ENCODE data around the gene MYO1C.

Gene MYO1C

DNA sequence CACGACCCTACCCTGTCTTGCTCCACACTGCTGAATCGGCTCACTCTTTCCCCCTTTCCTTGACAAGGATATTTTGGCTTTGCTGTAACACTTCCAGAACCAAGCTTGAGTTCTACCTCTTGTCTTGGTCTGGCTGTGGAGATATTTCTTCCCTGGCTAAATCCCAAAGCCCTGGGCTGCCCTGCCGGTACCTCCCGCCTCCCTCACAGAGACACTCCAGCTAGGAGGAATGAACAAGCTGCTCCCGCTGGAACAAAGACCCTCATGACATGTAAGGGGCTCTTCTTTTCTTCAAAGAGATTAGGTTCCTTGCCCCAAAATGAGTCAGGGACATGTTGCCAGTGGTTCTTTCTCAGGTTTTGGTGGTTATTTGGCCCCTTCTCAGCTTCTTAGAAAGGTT is 13.1 kb upstream of the MYO1C start:
- DNase-seq = no peak

DNA sequence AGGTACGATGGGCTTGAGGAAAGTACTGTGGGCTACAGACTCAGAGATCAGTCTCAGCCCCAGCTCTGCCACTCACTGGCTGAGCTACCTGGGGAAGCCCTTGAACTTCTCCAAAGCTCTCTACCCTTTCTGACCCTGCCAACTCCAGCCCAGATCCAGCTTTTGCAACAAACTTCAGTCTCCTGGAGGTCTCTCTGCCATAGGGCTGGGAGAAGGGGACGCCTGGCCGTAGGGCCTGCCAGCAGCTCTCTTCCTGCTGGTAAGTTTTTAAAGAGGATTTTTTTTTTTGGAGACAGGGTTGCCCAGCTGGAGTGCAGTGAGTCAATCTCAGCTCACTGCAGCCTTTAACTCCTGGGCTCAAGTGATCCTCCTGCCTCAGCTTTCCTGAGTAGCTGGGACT is 12.4 kb upstream of the MYO1C start:
- no peak for DNase-seq

DNA sequence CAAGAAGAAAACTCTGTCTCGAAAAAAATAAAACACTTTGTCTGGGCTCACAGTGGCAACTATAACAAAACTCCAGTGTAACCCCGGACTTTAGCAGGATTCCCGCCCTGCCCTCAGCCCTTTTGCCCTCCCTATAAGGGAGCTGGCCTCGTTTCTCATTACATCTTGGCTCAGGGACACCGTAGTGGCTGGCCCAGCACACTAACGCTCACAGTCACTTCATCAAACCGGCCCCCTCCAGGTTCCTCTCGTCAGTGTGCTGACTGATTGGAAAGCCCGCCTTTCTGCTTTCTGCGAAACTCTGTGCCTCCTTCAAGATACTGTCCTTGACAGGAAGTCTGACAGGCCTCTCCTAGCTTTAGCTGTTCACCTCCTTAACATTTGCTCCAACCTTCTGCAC is 11.2 kb upstream of the MYO1C start:
- DNase-seq = no peak

DNA sequence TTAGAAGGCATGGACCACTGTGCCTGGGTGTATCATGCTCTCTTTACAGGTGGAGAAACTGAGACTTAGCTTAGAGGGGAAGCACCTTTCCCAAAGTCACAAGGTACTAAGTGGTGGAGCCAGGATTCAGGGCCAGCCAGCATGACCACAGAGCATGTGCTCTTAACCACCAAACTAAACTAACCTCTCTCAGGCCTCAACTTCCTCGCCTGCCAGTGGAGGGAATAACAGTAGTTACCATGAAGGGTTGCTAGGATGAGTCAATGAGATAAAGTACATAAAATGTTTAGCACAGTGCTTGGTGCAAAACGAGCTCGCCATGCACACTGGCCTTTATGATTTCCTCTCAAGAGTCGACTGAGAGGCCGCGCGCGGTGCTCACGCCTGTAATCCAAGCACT is 6.4 kb upstream of the MYO1C start:
- DNase-seq = no peak

DNA sequence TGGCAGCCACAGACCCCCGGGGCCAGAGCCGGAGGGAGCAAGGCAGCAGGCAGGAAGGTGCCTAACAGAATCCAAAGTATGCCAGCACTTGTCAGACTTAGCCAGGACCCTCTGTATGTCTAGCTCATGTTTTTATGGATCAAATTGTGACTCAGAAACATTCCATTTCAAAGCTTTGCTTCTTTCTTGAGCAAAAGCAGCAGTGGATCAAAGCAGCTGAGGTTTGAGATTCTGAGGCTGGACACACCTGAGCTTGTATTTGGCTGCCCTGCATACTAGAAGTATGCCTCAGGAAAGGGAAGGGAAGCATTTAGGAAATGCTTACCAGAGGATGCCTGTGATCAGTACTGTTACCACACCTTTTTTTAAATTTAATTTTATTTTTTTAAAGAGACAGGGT is 5.7 kb upstream of the MYO1C start:
- DNase-seq = no peak

DNA sequence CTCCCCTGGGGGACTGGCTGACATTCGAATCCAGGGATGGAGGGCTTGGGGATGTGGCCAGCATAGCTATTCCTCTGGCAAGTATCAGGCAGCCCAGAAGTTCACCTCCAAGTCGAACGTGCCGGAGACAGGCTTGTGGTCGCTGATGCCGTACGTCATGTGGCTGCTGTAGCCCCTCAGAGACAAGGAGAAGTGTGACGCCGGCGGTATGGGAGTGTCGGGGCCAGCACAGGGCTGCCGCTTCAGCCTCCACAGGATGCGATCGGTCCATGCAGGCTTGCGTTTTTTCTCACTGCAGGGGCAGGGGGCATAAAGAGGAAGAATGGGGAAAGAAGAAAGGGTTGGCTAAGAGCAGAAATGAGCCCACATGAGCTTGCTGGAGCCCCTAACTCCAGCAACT is 5.3 kb upstream of the MYO1C start:
- DNase-seq = no peak

DNA sequence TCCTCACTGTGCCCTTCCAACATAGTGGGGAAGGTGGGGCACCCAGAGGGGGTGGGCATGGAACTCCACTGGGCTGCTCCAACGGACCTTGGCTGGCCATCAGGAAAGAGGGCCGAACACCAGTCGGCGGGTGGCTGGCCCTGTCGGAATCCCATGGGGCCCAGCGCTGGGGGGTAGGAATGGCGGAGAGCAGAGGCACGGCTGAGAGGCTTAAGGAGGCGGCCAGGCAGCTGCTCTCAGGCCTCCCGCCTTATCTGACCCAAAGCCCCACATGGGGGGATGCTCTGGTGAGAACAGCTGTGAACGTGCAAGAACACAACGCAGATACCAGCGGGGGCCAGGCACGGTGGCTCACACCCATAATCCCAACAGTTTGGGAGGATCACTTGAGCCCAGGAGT is 4.4 kb upstream of the MYO1C start:
- DNase-seq = no peak

DNA sequence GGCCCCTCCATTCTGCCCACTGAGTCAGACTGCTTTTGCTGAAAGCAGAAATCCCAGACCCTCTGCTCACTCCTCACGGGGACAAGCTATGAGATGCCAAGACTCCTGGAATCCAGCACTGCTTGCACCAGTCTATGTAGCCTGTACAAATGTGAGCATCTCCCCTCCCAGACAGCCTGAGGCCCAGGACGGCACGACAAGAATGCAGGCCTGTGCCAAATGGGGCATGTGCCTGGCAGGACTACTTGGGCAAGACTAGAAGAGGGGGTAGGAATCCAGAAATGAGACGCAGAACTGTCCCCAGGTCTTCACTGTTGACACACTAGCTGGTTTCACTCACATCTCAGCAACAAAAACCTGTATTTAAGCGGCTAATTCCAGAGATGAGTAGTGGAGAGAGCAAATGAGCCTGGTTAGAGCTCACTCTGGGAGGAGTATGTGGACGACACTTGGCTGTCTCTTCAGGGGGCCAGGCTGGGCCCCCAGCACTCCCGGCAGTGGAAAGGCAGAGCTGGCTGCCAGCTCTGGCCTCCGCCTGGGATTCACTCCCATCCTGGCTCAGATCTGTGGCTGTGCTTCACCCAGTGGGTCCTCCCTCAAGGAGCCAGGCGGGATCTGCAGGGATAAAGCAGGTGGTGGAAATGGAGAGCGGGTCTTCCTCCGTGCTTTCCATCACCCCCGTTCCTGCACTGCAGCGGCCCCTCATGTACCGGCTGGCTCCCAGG is 2.9 kb upstream of the MYO1C start:
- no peak for DNase-seq

DNA sequence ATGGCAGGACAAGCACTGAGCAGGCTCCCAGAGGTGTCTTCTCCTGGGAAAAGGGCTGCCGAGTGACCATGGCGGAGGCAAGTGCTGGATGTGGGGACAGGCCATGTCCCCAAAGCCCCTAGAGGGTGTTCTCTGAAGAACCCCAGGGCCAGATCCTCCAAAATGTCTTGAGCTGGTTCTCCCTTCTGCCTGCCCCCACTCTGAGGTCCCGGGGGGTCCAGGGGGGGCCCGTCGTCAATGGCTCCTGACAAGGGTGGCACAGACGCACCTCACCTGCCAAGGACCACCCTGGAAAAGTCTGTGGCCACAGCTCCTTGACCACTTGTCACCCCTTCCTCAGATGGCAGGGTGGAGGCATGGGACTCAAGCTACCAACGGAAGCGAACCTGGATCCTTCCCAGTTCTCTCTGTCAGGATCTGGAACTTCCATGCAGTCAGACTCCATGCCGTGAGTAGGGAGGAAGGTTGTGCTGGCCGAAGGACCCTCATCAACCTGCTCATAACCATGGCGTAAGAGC is 2.3 kb upstream of the MYO1C start:
- DNase-seq = no peak

DNA sequence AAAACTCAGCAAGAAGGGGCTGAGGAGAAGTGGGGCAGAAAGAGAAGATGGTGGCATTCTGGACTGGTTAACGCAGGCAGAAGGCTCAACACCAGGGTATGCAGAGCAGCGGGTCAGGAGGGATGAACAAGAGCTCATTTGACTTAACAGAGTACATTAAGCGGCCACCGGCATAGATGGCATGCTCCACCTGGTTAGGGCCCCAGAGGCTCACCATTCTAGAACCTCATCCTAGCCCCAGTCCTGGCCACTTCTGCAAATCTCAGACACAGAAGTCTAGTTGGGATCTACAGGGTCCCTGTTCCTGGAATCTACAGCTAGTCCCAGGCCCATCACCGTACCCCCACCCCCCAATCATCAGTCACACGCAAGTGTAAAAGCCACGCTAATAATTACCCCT is 1.7 kb upstream of the MYO1C start:
- DNase-seq = no peak

DNA sequence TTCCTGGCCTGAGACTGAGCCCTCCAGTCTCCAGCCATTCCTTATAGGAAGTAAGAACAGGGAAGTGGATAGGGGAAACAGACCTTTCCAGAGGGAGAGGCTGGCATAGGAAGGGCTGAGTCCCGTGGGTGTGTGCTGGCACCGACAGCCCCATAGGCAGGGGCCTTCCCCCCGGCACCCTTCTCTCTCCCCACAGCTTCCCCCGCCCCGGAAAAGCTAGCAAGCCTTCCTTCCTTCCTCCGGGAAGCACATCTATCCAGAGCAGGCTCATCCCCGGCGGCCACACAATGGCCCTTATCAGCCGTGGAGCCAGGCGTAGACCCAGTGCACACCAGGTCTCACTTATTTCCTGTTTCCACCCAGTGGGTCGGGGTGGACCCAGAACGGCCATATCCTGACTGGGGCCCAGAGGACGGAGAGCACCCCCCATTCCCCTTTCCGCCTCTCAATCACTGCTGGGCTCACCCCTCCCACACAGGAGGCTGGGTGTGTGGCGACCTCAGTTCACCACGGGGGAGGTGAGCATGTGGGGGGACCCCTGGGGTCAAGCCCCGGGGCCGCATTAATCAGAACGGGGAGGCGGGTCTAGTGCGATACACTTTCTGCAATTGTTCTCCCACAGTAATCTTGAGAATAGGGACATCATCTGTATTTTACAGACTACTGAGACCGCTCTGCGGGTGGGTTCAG is 950 bp upstream of the MYO1C start:
- no peak for DNase-seq

DNA sequence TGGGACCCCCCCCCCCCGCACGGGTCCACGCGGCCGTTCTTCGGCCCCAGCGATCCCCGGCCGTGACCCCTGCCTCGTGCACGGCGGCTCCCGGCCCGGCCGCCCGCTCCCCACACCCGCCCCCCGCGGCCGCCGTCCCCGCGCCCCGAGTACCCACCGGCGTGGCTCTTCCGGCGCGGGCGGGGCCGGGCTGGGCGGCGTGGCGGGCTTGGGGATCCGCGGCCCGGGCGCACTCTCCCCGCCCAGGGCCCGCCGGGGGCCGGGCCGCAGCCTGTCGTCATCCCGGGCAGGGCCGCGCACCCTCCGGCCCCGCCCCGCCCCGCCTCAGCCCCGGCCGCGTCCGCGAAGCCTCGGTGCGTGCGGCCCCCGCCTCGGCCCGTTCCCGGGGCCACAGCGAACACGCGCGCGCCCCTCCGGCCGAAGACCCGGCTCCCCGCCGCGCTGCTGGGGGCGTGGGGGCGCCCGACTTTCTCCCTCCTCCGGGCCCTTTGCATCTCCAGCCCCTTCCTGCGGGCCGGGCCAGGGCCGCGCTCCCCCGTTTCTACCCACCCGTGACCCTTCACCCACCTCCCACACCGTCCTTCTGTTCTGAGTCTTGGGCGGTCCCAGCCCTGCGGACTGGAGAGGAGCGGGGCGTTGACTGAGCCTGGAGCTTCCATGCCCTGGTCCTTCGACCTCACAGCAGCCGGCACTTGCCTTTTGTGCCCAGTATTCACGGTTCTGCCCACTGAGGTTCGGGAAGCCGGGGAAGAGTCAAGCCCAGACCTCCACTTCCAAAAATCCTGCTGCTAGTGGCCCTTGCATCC is 840 bp downstream of the MYO1C start:
- peak; percentile 68 for DNase-seq

DNA sequence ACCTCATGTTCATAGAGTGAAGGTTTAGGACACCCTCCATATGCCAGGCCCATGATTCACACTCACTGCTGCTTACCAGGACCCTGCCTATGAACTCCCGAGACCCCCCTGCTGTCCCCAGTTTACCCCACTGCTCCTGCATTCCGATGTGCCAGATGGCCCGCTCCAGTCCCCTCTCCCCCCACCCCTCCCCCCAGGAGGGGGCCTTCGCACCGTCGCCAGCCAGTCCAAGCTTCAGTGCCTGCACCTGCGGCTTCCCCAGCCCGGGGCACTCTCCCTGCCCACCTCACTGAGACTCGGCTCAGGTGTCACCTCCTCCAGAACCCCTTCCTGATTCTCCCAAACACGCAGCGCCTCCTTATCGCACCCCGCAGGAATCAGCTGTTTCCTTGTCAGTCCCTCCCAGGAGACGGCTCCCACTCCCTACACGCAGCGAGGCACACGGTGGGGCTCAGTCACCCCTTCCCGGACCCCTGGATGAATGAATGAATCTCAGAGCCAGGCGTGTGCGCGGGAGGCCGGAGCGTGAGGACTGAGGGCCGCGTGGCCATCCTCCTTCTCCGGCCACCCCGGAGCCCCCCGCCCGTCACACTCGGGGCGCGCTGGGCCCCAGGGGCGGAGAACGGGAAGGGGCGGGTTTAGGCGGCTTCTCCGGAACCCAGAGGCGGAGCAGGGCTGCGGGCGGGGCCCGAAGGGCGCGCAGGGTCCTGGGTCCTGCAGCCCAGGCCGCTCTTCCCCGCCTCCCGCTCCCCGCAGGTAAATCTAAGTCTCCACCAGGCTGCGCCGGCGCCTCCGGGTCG is 1.6 kb downstream of the MYO1C start:
- DNase-seq = peak; percentile 84

DNA sequence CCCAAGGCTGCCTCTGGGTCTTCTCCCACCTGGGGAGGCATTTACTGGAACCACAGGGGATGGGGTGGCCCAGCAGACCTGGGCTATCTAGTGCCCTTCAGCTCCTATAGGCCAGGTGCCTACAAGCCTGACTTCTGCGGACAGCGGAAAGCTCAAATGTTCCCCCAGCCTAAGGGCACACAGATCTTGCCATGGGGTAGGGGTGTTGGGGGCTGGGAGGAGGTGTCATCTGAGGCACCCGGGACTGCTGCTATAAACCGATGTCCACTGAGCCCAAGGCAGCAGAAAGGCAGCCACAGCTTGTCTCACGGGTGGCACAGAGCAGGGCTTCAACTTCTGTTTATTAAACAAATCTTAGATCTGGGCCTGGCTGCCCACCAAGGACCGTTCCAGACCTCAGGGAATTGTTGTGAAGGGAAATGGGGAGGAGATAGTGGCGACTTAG is 3.6 kb downstream of the MYO1C start:
- DNase-seq = no peak

DNA sequence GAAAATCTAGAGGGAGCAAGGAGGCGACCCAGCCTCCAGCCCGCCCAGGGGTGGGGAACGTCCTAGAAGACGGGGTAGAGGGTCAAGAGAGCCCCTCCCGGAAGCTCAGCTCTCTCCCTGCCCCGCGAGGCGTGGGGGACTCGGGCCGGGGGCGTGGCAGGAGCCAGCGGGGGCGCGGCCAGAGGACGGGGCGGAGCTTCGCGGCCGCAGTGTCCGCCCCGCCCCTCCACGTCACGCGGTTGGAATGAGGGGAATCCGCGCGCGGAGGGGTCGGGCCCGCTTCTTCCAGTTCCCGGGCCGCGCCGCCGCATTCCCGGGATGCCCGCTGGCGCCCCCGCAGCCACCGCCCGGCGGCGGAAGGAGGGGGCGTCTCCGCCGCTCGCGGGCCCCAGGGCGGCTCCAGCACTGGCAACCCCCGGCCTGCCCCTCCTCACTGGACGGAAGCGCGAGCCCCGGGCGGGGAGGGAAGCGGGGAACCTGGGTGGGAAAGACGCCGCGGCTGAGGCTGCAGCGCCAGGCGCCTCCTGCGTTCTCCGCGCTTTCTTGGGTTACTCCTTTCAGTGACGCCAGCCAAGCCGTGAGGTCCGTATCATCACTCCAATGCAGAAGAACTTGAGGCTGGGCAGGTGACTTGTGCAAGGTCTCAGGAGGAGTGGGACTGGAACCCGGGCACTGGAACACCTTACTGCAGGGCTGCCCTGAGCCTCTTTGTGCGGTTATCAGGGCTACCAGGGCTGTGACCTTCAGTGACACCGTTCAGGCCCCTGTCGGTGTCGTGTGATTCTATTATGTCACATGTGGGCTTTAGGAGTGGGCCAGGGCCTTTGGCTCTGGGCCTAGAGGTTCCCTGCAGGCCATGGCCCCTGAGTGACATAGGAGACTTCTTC is 4.3 kb downstream of the MYO1C start:
- peak; percentile 97 for DNase-seq

DNA sequence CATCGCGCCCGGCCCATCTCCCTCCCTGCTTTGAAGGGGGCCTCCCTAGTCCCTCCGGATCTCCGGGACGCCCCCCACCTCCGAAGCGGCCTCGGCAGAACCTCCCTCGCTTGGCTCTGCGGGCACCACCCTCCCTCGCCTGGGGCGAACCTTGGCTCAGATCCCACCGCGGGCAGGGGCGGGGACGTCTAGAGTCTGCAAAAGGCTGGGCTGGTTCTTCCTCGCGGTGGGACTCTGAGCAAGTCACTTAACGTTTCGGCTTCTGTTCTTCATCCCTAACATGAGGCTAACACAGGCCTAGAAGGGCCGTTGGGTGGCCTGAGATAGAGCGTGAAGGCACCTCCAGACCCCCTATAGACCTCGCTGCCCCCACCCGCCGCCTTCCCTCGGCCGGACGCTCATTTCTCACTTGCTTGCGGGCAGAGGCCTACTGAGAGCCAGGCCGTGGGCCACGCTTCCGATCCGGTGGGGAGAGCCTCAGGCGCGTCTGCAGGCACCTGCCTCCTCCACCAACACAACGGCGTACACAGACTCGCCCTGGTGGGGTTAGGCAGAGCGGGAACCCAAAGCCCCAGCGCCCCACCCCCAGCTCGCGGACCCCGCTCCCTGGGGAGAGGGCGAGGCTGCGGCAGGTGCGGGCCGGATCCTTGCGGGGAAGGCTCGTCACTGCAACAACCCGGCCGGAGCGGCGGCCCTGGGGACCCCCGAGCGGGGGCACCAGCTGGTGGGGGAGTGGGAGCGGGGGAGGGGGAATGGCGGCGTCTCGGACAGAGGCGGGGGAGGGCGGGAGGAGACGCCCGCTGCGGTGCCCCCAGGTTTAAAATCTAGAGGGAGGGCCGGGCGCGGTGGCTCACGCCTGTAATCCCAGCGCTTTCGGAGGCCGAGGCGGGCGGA is 5.4 kb downstream of the MYO1C start:
- peak; percentile 96 for DNase-seq

DNA sequence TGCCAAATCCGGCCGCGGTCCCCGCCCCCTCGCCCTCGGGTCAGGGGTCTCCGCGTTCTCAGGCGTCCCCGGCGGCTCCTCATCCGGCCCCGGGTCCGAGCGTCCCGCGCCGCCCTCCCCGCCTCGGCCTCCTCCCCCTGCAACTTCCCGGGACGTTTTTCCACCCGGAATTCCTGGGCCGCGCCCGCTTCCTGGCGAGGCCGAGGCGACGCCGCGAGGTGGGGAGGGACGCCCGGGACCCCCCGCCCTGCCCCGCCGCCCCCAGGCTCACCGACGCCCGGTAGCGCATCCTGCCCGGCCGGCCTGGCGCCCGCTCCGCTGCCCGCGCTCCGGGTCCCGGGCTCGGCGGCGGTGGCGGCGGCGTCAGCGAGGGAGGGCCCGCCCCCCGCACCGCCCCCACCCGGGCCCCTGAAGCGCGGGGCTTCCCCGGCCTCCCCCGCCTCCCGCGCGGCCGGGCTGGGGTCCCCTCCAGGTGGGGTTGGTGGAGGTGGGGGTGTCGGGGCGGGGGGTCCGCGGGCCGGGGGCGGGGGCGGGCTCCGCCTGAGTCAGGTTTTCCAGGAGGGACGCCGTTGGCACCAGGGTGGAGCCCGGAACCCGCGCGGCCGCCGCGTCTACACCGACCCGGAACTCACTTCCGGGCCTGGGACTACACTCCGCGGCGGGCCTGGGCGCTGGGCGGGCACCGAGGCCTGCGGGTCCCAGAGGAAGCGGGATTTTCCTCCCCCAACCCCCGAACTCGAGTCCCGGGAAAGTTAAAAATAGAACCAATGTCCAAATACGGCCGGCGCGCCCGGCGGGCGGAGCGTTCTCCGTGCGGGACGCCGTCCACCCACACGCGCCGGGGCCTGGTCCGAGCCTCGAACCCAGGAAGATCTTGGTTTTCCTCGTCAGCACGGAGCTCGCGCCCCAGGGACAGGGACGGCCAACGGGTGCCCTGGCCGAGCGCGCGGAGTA is 6.8 kb downstream of the MYO1C start:
- DNase-seq = peak; percentile 93

DNA sequence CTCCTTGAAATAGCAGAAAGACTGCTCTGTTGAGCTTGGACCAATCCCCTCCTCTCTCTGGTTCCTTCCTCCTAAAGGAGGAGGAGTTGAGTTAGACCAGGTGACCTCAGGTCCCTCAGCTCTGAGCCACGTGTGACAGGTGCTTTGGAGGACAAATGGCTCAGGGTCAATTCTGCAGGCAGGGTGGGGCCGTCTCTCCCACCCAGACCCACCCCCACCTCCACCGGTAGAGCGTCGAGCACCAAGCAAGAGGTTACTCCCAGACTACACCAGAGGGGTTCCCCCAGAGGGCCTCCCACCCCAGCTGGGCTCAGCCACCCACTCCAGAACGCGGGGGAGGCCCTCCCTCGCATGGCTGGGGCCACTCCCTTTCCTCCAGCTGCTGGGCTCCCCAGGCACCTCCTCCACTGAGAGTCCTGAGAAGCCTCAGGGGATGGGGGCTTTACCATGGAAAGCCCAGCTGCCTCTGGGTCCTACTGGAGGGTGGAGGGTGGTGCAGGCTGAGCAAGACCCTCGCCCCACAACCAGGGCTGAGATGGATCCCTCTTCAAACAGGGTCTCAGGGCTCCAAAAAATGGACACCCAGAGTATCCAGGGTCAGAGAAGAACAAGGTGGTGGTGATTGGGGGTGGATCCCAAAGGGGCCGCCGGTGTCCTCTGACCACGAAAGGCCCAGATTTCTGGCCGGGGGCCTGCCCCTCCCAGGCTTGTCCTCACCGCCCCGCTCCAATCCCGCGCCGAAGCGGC is 7.6 kb downstream of the MYO1C start:
- peak; percentile 94 for DNase-seq

DNA sequence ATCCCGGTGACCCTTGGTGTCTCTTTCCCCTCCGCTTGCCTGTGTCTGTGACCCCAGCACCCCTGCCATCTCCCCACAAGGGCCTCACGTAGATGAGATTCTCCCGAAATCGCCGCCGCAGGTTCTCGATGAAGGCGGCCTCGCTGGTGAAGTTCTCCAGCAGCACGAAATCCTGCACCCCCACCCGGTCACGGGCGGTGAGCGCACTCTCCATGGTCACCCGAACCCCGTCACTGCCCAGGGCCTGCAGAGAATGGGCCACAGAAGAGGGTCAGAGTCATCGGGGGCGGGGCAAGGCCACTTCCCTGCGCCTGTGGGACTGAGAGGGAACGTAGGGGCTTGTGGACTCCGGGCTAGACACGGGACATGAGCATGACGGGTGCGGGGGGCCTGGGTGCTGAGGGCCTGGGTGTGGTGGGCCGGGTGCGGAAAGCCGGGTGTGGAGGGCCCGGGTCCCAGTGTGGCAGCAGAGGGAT is 8.4 kb downstream of the MYO1C start:
- DNase-seq = no peak

Measured in islet precursor cell (in vitro differentiated cells).